Type B pancreatic cell (in vitro differentiated cells): ENCODE results near the gene ASCC1. TPM values are rescaled to one million over a fixed set of nuclear protein-coding genes. Genes with fewer than 3 reads are reported as not detected.

Source experiments
- DNase-seq: peaks from one replicate; pipeline ENCODE4 v3.0.0; 2021; ENCODE audit warnings: mixed read lengths; ENCODE audit not compliant: unreplicated experiment; ENCODE audit errors: extremely low spot score
- H3K27ac Mint-ChIP-seq: 2 replicates; pipeline ENCODE4 v1.8.0; 2021; ENCODE audit warnings: mild to moderate bottlenecking, mixed read lengths
- H3K27me3 Mint-ChIP-seq: 2 replicates; pipeline ENCODE4 v1.8.0; 2021; ENCODE audit warnings: mixed read lengths
- H3K36me3 Mint-ChIP-seq: 2 replicates; pipeline ENCODE4 v1.8.0; 2021; ENCODE audit warnings: mixed read lengths
- H3K4me1 Mint-ChIP-seq: one replicate; pipeline ENCODE4 v1.8.0; 2021; ENCODE audit warnings: mixed read lengths; ENCODE audit not compliant: unreplicated experiment
- H3K4me3 Mint-ChIP-seq: 2 replicates; pipeline ENCODE4 v1.8.0; 2021; ENCODE audit warnings: mild to moderate bottlenecking, mixed read lengths
- H3K9me3 Mint-ChIP-seq: 2 replicates; pipeline ENCODE4 v1.8.0; 2021; ENCODE audit warnings: mixed read lengths
- total RNA-seq: library from RNA; stranded (reverse); gene quantifications from 2 replicates; pipeline ENCODE4 v1.2.1, GENCODE V29; 2021; ENCODE audit warnings: low replicate concordance
- TF ChIP-seq, protein P1 (sequence below): fragments of 200-600 bp; sonication (generic); conservative IDR thresholded peaks from 2 replicates; pipeline ENCODE4 v1.5.0; 2021; ENCODE audit warnings: antibody characterized with exemption, mild to moderate bottlenecking

ASCC1 gene
- total RNA-seq, 1 donor from 2014 or later = 32.8 TPM

DNA sequence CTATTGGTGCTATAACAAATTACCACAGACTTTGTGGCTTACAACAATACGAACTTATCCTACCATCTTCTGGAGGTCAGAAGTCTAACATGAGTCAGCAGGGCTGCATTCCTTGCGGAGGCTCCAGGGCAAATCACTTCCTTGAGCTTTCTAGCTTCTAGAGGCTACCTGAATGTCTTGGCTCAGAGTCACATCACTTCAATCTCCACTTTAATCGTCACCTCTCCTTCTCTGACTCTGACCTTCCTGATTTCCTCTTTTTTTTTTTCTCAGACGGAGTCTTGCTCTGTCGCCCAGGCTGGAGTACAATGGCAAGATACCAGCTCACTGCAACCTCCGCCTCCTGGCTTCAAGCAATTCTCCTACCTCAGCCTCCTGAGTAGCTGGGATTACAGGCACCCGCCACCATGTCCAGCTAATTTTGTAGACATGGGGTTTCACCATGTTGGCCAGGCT lies 44.9 kb downstream of the ASCC1 start:
- peaks cover 4% of the 10 kb centered on the region for H3K9me3 Mint-ChIP-seq
- no peaks in the 10 kb centered on the region for H3K27me3 Mint-ChIP-seq
- H3K36me3 Mint-ChIP-seq = peaks cover 21% of the 10 kb centered on the region
- DNase-seq = no peak
- H3K27ac Mint-ChIP-seq = peak overlapping the region; percentile 91
- TF ChIP-seq, protein P1, sequence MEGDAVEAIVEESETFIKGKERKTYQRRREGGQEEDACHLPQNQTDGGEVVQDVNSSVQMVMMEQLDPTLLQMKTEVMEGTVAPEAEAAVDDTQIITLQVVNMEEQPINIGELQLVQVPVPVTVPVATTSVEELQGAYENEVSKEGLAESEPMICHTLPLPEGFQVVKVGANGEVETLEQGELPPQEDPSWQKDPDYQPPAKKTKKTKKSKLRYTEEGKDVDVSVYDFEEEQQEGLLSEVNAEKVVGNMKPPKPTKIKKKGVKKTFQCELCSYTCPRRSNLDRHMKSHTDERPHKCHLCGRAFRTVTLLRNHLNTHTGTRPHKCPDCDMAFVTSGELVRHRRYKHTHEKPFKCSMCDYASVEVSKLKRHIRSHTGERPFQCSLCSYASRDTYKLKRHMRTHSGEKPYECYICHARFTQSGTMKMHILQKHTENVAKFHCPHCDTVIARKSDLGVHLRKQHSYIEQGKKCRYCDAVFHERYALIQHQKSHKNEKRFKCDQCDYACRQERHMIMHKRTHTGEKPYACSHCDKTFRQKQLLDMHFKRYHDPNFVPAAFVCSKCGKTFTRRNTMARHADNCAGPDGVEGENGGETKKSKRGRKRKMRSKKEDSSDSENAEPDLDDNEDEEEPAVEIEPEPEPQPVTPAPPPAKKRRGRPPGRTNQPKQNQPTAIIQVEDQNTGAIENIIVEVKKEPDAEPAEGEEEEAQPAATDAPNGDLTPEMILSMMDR = no peak
- H3K4me3 Mint-ChIP-seq = no peak overlapping the region
- peaks cover 19% of the 10 kb centered on the region for H3K4me1 Mint-ChIP-seq

DNA sequence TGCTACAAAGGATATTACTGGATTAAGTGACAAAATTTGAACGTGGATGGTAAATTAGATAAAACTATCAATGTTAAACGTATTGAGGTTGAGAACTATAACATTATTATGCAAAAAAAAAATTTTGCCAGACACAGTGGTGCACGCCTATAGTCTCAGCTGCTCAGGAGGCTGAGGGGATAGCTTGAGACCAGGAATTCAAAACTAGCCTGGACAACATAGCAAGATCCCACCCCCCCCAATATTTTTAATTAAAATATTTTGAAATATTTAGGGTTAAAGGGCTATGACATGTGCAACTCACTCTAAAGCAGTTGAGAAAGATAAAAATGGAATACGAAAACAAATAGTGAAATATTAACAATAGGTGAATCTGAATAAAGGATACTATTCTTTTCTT lies 45.3 kb downstream of the ASCC1 start:
- Mint-ChIP-seq H3K9me3 (peaks cover 4% of the 10 kb centered on the region), H3K36me3 (peaks cover 21% of the 10 kb centered on the region), H3K27me3 (no peaks in the 10 kb centered on the region), H3K27ac (peak overlapping the region; percentile 91), H3K4me1 (peaks cover 19% of the 10 kb centered on the region), H3K4me3 (no peak overlapping the region)
- DNase-seq = no peak
- TF ChIP-seq, protein P1 = no peak

DNA sequence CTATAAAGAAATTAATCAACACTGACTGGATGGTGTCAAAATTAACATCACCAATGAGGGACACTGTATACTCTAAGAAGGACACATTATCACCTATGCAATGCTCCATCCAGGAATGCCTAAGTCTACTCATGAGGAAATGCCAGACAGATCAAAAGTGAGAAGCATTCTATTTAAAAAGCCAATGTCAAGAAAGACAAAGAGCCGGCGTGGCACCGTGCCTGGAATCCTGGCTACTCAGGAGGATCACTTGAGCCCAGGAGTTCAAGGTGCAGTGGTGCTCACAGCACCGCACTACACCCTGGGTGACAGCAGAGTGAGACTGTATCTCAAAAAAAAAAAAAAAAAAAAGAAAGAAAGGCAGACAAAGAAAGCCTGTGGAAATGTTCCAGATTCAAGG lies 45.8 kb downstream of the ASCC1 start:
- TF ChIP-seq, protein P1 = no peak
- peaks cover 4% of the 10 kb centered on the region for H3K9me3 Mint-ChIP-seq
- H3K27ac Mint-ChIP-seq = peak overlapping the region; percentile 75
- no peak for DNase-seq
- H3K36me3 Mint-ChIP-seq = peaks cover 21% of the 10 kb centered on the region
- no peaks in the 10 kb centered on the region for H3K27me3 Mint-ChIP-seq
- H3K4me1 Mint-ChIP-seq = peaks cover 19% of the 10 kb centered on the region
- no peak overlapping the region for H3K4me3 Mint-ChIP-seq

DNA sequence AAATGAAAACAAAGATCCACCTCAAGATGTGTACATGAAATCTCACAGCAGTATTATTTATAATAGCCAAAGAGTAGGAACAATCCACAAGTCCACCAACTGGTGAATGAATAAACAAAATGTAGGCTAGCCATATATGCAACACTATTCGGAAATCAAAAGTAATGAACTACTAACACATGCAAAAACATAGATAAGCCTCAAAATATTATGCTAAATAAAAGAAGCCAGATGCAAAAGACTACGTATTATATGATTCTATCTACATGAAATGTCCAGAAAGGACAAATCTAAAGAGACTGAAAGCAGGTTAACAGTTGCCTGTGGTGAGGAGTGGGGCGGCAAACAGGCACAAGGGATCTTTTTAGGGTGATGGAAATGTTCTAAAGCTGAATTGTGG lies 49.0 kb downstream of the ASCC1 start:
- Mint-ChIP-seq H3K4me1 (peaks cover 5% of the 10 kb centered on the region), H3K27me3 (no peaks in the 10 kb centered on the region), H3K36me3 (peaks cover 18% of the 10 kb centered on the region), H3K9me3 (peaks cover 4% of the 10 kb centered on the region), H3K4me3 (no peak overlapping the region), H3K27ac (no peak overlapping the region)
- TF ChIP-seq, protein P1 = no peak
- no peak for DNase-seq

DNA sequence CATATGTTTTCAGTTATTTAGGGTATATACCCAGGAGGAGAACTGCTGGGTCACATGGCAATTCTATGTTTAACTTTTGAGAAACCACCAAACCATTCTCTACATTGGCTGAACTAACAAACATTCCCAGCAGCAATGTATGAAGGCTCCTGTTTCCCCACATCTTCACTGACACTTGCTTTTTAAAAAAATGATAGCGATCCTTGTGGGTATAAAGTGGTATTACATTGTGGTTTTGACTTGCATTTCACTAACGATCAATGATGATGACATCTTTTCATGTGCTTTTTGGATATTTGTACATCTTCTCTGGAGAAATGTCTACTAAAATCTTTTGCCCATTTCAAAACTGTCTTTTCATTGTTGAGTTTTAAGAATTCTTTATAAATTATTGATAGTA lies 51.5 kb downstream of the ASCC1 start:
- H3K27me3 Mint-ChIP-seq = no peaks in the 10 kb centered on the region
- H3K36me3 Mint-ChIP-seq = peaks cover 25% of the 10 kb centered on the region
- no peak for DNase-seq
- no peaks in the 10 kb centered on the region for H3K4me1 Mint-ChIP-seq
- TF ChIP-seq, protein P1 = peak; percentile 51
- no peak overlapping the region for H3K27ac Mint-ChIP-seq
- no peak overlapping the region for H3K4me3 Mint-ChIP-seq
- H3K9me3 Mint-ChIP-seq = no peaks in the 10 kb centered on the region

DNA sequence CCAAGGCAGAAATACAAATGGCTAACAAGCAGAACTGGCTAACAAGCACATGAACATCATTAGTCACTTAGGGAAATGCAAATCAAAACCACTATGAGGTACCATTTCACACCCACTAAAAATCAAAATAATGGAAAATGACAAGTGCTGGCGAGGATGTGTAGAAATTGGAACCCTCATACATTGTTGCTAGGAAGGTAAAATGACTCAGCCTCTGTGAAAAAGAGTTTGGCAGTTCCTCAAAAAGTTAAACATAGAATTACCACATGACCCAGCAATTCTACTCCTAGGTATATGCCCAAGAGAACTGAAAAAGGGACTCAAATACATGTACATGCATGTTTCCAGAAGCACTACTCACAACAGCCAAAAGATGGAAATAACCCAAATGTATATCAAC lies 53.1 kb downstream of the ASCC1 start:
- peaks cover 13% of the 10 kb centered on the region for H3K4me1 Mint-ChIP-seq
- DNase-seq = no peak
- no peaks in the 10 kb centered on the region for H3K9me3 Mint-ChIP-seq
- peaks cover 18% of the 10 kb centered on the region for H3K36me3 Mint-ChIP-seq
- TF ChIP-seq, protein P1 = no peak
- no peak overlapping the region for H3K27ac Mint-ChIP-seq
- H3K27me3 Mint-ChIP-seq = no peaks in the 10 kb centered on the region
- H3K4me3 Mint-ChIP-seq = no peak overlapping the region
